SK-N-SH treated with all-trans-retinoic acid at 6 μM for 48 hours (cell line): Measurements from ENCODE around the gene KCNMA1.

ENCODE experiments used
- ATAC-seq: fragments of 200-7000 bp; cut with Tn5 transposase; 3 replicates; pipeline ENCODE4 v1.9.1; 2020; ENCODE audit warnings: mild to moderate bottlenecking, moderate library complexity
- ARNTL ChIP-seq: fragments of 450-650 bp; formaldehyde crosslinking; IDR thresholded peaks from 2 replicates; pipeline ENCODE4 v1.5.0; 2020; ENCODE audit warnings: low read depth, mild to moderate bottlenecking, moderate library complexity, borderline replicate concordance
- BACH2 ChIP-seq: fragments of 250-450 bp; sonication (Bioruptor Pico); IDR thresholded peaks from 2 replicates; pipeline ENCODE4 v1.9.0; 2021; ENCODE audit warnings: mild to moderate bottlenecking, borderline replicate concordance
- CSDC2 ChIP-seq: fragments of 250-450 bp; sonication (Bioruptor Pico); IDR thresholded peaks from 2 replicates; pipeline ENCODE4 v1.5.0; 2020; ENCODE audit warnings: mild to moderate bottlenecking, moderate library complexity
- ESRRG ChIP-seq: fragments of 250-450 bp; sonication (Bioruptor Pico); IDR thresholded peaks from 2 replicates; pipeline ENCODE4 v1.6.1; 2021; ENCODE audit warnings: mild to moderate bottlenecking
- GLIS3 ChIP-seq: fragments of 250-450 bp; sonication (Bioruptor Pico); IDR thresholded peaks from 2 replicates; pipeline ENCODE4 v1.5.0; 2020; ENCODE audit warnings: mild to moderate bottlenecking, moderate library complexity
- ISL1 ChIP-seq: fragments of 250-450 bp; sonication (Bioruptor Pico); IDR thresholded peaks from 2 replicates; pipeline ENCODE4 v2.1.2; 2022; ENCODE audit warnings: mild to moderate bottlenecking, moderate library complexity
- OSR1 ChIP-seq: fragments of 250-450 bp; sonication (Bioruptor Pico); IDR thresholded peaks from 2 replicates; pipeline ENCODE4 v1.8.0; 2022; ENCODE audit warnings: moderate library complexity, mild to moderate bottlenecking, inconsistent platforms
- POU6F1 ChIP-seq: fragments of 250-450 bp; sonication (Bioruptor Pico); IDR thresholded peaks from 2 replicates; pipeline ENCODE4 v1.8.0; 2021; ENCODE audit warnings: low read depth, mild to moderate bottlenecking, moderate library complexity, borderline replicate concordance
- RARB ChIP-seq: fragments of 250-450 bp; sonication (Bioruptor Pico); IDR thresholded peaks from 2 replicates; pipeline ENCODE4 v1.8.0; 2021; ENCODE audit warnings: mild to moderate bottlenecking, moderate library complexity
- SNAI2 ChIP-seq: fragments of 250-450 bp; sonication (Bioruptor Pico); IDR thresholded peaks from 2 replicates; pipeline ENCODE4 v1.5.0; 2020; ENCODE audit warnings: mild to moderate bottlenecking, moderate library complexity
- TCF4 ChIP-seq: fragments of 250-450 bp; sonication (Bioruptor Pico); IDR thresholded peaks from 2 replicates; pipeline ENCODE4 v1.8.0; 2021; ENCODE audit warnings: mild to moderate bottlenecking, moderate library complexity, borderline replicate concordance
- TOX ChIP-seq: fragments of 250-450 bp; sonication (Bioruptor Pico); IDR thresholded peaks from 2 replicates; pipeline ENCODE4 v1.8.0; 2021; ENCODE audit warnings: mild to moderate bottlenecking, moderate library complexity, borderline replicate concordance
- ZC3H10 ChIP-seq: fragments of 250-450 bp; sonication (Bioruptor Pico); IDR thresholded peaks from 2 replicates; pipeline ENCODE4 v1.5.1; 2021; ENCODE audit warnings: mild to moderate bottlenecking, moderate library complexity
- ZFP3 ChIP-seq: fragments of 250-450 bp; sonication (Bioruptor Pico); IDR thresholded peaks from 2 replicates; pipeline ENCODE4 v1.5.0; 2020; ENCODE audit warnings: mild to moderate bottlenecking, moderate library complexity
- ZFP30 ChIP-seq: fragments of 450-650 bp; formaldehyde crosslinking; IDR thresholded peaks from 2 replicates; pipeline ENCODE4 v1.5.0; 2022; ENCODE audit warnings: mild to moderate bottlenecking, moderate library complexity
- ZNF565 ChIP-seq: fragments of 450-650 bp; formaldehyde crosslinking; conservative IDR thresholded peaks from 2 replicates; pipeline ENCODE4 v1.5.0; 2020; ENCODE audit warnings: low read depth, mild to moderate bottlenecking, moderate library complexity
- ZNF70 ChIP-seq: fragments of 450-650 bp; formaldehyde crosslinking; IDR thresholded peaks from 2 replicates; pipeline ENCODE4 v1.5.0; 2020; ENCODE audit warnings: mild to moderate bottlenecking, moderate library complexity
- ZNF8 ChIP-seq: fragments of 450-650 bp; formaldehyde crosslinking; IDR thresholded peaks from 2 replicates; pipeline ENCODE4 v1.5.0; 2020; ENCODE audit warnings: mild to moderate bottlenecking, moderate library complexity
- TF ChIP-seq, protein P1 (sequence below): fragments of 250-450 bp; sonication (Bioruptor Pico); IDR thresholded peaks from 2 replicates; pipeline ENCODE4 v1.5.0; 2020; ENCODE audit warnings: mild to moderate bottlenecking, moderate library complexity
- TF ChIP-seq, protein P2 (sequence below): fragments of 250-450 bp; sonication (Bioruptor Pico); IDR thresholded peaks from 2 replicates; pipeline ENCODE4 v1.5.1; 2020; ENCODE audit warnings: low read depth, mild to moderate bottlenecking, moderate library complexity
- TF ChIP-seq, protein P3 (sequence below): fragments of 250-450 bp; sonication (Bioruptor Pico); IDR thresholded peaks from 2 replicates; pipeline ENCODE4 v1.5.1; 2021; ENCODE audit warnings: mild to moderate bottlenecking, moderate library complexity

KCNMA1 gene

GRCh38 chr10:77564731-77565589, 72.6 kb downstream of the KCNMA1 start:
- ATAC-seq = peak; percentile 86
- TF ChIP-seq ZC3H10 (CRISPR knock-in tag) (no peak), ESRRG (CRISPR knock-in tag) (no peak), ZNF70 (CRISPR knock-in tag) (no peak), ISL1 (CRISPR knock-in tag) (no peak; the same call in 1 of the 2 replicates), ZNF8 (CRISPR knock-in tag) (no peak), ZFP3 (CRISPR knock-in tag) (peak; percentile 68), CSDC2 (CRISPR knock-in tag) (peak; percentile 71; the same call in 1 of the 2 replicates)

DNA sequence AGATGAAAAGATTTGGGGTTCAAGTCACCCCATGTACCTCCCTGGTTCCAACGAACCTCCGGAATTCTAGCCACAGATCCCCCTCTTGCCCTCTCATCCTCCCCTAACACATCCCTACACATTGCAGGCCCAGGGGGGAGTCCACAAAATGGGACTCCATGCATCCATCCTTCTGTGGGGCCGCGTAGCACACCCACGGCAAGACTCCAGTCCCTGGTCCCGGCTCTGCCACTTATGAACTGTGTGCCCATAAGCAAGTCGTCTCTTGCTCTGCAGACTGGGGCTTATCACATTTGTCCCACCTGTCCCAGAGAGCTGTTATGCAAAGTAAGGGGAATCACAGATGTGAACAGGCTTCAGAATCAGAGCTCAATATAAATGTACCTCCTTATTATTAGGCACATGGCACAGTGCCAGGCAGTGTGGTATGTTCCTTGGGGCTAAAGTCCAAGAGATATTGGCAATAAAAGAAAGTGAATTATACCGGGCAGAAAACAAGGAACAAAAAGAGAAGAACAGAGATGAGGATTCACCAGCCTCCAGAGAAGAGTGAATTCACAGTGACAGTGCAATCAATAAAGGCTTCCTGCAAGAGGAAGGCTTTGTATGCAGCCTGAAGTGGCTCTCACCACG, 73.9 kb downstream of the KCNMA1 start:
- no peak for ATAC-seq
- no peak for TF ChIP-seq SNAI2 (CRISPR knock-in tag)
- TF ChIP-seq, protein P1, sequence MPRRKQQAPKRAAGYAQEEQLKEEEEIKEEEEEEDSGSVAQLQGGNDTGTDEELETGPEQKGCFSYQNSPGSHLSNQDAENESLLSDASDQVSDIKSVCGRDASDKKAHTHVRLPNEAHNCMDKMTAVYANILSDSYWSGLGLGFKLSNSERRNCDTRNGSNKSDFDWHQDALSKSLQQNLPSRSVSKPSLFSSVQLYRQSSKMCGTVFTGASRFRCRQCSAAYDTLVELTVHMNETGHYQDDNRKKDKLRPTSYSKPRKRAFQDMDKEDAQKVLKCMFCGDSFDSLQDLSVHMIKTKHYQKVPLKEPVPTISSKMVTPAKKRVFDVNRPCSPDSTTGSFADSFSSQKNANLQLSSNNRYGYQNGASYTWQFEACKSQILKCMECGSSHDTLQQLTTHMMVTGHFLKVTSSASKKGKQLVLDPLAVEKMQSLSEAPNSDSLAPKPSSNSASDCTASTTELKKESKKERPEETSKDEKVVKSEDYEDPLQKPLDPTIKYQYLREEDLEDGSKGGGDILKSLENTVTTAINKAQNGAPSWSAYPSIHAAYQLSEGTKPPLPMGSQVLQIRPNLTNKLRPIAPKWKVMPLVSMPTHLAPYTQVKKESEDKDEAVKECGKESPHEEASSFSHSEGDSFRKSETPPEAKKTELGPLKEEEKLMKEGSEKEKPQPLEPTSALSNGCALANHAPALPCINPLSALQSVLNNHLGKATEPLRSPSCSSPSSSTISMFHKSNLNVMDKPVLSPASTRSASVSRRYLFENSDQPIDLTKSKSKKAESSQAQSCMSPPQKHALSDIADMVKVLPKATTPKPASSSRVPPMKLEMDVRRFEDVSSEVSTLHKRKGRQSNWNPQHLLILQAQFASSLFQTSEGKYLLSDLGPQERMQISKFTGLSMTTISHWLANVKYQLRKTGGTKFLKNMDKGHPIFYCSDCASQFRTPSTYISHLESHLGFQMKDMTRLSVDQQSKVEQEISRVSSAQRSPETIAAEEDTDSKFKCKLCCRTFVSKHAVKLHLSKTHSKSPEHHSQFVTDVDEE (CRISPR knock-in tag) = no peak
- no peak for TF ChIP-seq ZFP30 (CRISPR knock-in tag)
- no peak for TF ChIP-seq CSDC2 (CRISPR knock-in tag)
- no peak for TF ChIP-seq TCF4 (CRISPR knock-in tag)
- no peak for TF ChIP-seq ZNF70 (CRISPR knock-in tag)
- TF ChIP-seq, protein P2, sequence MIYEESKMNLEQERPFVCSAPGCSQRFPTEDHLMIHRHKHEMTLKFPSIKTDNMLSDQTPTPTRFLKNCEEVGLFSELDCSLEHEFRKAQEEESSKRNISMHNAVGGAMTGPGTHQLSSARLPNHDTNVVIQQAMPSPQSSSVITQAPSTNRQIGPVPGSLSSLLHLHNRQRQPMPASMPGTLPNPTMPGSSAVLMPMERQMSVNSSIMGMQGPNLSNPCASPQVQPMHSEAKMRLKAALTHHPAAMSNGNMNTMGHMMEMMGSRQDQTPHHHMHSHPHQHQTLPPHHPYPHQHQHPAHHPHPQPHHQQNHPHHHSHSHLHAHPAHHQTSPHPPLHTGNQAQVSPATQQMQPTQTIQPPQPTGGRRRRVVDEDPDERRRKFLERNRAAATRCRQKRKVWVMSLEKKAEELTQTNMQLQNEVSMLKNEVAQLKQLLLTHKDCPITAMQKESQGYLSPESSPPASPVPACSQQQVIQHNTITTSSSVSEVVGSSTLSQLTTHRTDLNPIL (CRISPR knock-in tag) = no peak
- no peak for TF ChIP-seq TOX (CRISPR knock-in tag)
- TF ChIP-seq ESRRG (CRISPR knock-in tag) = no peak
- TF ChIP-seq, protein P3, sequence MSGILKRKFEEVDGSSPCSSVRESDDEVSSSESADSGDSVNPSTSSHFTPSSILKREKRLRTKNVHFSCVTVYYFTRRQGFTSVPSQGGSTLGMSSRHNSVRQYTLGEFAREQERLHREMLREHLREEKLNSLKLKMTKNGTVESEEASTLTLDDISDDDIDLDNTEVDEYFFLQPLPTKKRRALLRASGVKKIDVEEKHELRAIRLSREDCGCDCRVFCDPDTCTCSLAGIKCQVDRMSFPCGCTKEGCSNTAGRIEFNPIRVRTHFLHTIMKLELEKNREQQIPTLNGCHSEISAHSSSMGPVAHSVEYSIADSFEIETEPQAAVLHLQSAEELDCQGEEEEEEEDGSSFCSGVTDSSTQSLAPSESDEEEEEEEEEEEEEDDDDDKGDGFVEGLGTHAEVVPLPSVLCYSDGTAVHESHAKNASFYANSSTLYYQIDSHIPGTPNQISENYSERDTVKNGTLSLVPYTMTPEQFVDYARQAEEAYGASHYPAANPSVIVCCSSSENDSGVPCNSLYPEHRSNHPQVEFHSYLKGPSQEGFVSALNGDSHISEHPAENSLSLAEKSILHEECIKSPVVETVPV (CRISPR knock-in tag) = no peak
- no peak for TF ChIP-seq GLIS3 (CRISPR knock-in tag)
- no peak for TF ChIP-seq ISL1 (CRISPR knock-in tag)
- no peak for TF ChIP-seq ARNTL (CRISPR knock-in tag)
- TF ChIP-seq RARB = no peak

DNA sequence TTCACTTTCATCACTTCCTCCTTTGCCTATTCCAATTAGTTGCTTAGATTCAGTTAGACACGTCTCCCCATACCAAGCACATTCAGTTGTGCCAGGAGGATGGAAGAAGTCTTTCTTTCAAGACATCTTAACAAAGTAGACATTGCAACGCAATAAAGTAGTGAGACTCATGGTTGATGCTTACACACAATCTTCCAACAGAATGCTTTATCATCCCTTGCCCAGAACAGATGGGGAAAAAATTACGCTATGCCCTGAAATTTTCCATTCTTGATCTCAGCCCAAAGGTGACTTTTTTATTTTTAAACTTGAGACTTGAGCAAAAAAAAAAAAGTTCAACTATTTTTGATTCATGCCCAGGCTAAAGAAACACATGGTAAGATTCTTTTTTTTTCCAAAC, 74.9 kb downstream of the KCNMA1 start:
- no peak for ATAC-seq
- TF ChIP-seq GLIS3 (CRISPR knock-in tag) = no peak
- TF ChIP-seq SNAI2 (CRISPR knock-in tag) = no peak
- no peak for TF ChIP-seq ARNTL (CRISPR knock-in tag)
- TF ChIP-seq ISL1 (CRISPR knock-in tag) = no peak
- TF ChIP-seq ZFP30 (CRISPR knock-in tag) = no peak
- no peak for TF ChIP-seq POU6F1 (CRISPR knock-in tag)
- TF ChIP-seq BACH2 (CRISPR knock-in tag) = no peak
- TF ChIP-seq RARB = no peak
- TF ChIP-seq TCF4 (CRISPR knock-in tag) = no peak
- no peak for TF ChIP-seq ZNF8 (CRISPR knock-in tag)
- TF ChIP-seq ZFP3 (CRISPR knock-in tag) = no peak
- TF ChIP-seq ZC3H10 (CRISPR knock-in tag) = no peak
- TF ChIP-seq, protein P3 (CRISPR knock-in tag) = no peak
- TF ChIP-seq ESRRG (CRISPR knock-in tag) = no peak
- TF ChIP-seq OSR1 (CRISPR knock-in tag) = no peak
- no peak for TF ChIP-seq TOX (CRISPR knock-in tag)
- no peak for TF ChIP-seq ZNF565 (CRISPR knock-in tag)
